Mesenchymal stem cell (in vitro differentiated cells and primary cell): Measurements from ENCODE around the gene BCL2L1.
A peak's percentile ranks its signal among the peaks of the same experiment; 100 is the strongest.

Source experiments
- DNase-seq: peaks from one replicate; pipeline ENCODE4 v3.0.0-alpha.2; 2013
- H2AFZ ChIP-seq: one replicate; pipeline ENCODE4 v1.6.1; 2013; ENCODE audit warnings: low read depth, mild to moderate bottlenecking, control low read depth, inconsistent platforms, low read length, moderate library complexity
- H2AK5ac ChIP-seq: 2 replicates; pipeline ENCODE4 v1.6.1; 2013; ENCODE audit warnings: low read length, moderate library complexity, mild to moderate bottlenecking, inconsistent platforms; ENCODE audit not compliant: severe bottlenecking
- H2BK120ac ChIP-seq: one replicate; pipeline ENCODE4 v1.6.1; 2013; ENCODE audit warnings: low read depth, mild to moderate bottlenecking, inconsistent platforms, low read length, moderate library complexity
- H2BK12ac ChIP-seq, 2 experiments: one replicate each; pipeline ENCODE4 v1.6.1; 2013; ENCODE audit warnings: inconsistent platforms in 2 of 2, low read length in 2 of 2, mild to moderate bottlenecking in 2 of 2, moderate library complexity in 2 of 2, control low read depth in 1 of 2
- H2BK15ac ChIP-seq: one replicate; pipeline ENCODE4 v1.6.1; 2013; ENCODE audit warnings: mild to moderate bottlenecking, low read depth, inconsistent platforms; ENCODE audit not compliant: poor library complexity, severe bottlenecking
- H2BK5ac ChIP-seq: 2 replicates; pipeline ENCODE4 v1.6.1; 2013; ENCODE audit warnings: low read depth, mild to moderate bottlenecking, low read length, control low read depth, inconsistent platforms; ENCODE audit not compliant: poor library complexity, severe bottlenecking
- H3K14ac ChIP-seq, 2 experiments: one replicate each; pipeline ENCODE4 v1.6.1; 2013; ENCODE audit warnings: inconsistent platforms in 2 of 2, low read length in 2 of 2, control low read depth in 1 of 2, mild to moderate bottlenecking in 1 of 2, moderate library complexity in 1 of 2
- H3K18ac ChIP-seq, 2 experiments: one replicate each; pipeline ENCODE4 v1.6.1; 2013; ENCODE audit warnings: inconsistent platforms in 2 of 2, low read length in 2 of 2, control low read depth in 1 of 2, low read depth in 1 of 2, mild to moderate bottlenecking in 1 of 2
- H3K23ac ChIP-seq, 2 experiments: one replicate each; pipeline ENCODE4 v1.6.1; 2013; ENCODE audit warnings: inconsistent platforms in 2 of 2, low read length in 2 of 2, mild to moderate bottlenecking in 2 of 2, moderate library complexity in 2 of 2, control low read depth in 1 of 2
- H3K27ac ChIP-seq: 2 replicates; pipeline ENCODE4 v1.5.1; 2013; ENCODE audit warnings: mild to moderate bottlenecking, moderate library complexity, low read length, control low read depth, inconsistent platforms; ENCODE audit not compliant: poor library complexity, severe bottlenecking
- H3K27me3 ChIP-seq, 2 experiments: 2 replicates each; pipeline versions ENCODE4 v1.6.1 to v1.7.0; 2013; ENCODE audit warnings: low read length in 2 of 2, mild to moderate bottlenecking in 2 of 2, moderate library complexity in 2 of 2, control low read depth in 1 of 2, inconsistent platforms in 1 of 2; ENCODE audit not compliant: control insufficient read depth in 1 of 2, insufficient read depth in 1 of 2
- H3K36me3 ChIP-seq, 2 experiments: 2 replicates each; pipeline versions ENCODE4 v1.6.1 to v1.7.0; 2013; ENCODE audit warnings: low read length in 2 of 2, control low read depth in 1 of 2, inconsistent platforms in 1 of 2, low read depth in 1 of 2, mild to moderate bottlenecking in 1 of 2; ENCODE audit not compliant: insufficient read depth in 2 of 2, control insufficient read depth in 1 of 2
- H3K4ac ChIP-seq, 2 experiments: one replicate each; pipeline ENCODE4 v1.6.1; 2013; ENCODE audit warnings: inconsistent platforms in 2 of 2, low read length in 2 of 2, mild to moderate bottlenecking in 2 of 2, moderate library complexity in 2 of 2, control low read depth in 1 of 2, low read depth in 1 of 2
- H3K4me1 ChIP-seq: 2 replicates; pipeline ENCODE4 v1.6.1; 2013; ENCODE audit warnings: low read depth, low read length, control low read depth; ENCODE audit not compliant: control insufficient read depth, insufficient read depth
- H3K4me2 ChIP-seq: 2 replicates; pipeline ENCODE4 v1.6.1; 2013; ENCODE audit warnings: low read length, mild to moderate bottlenecking, inconsistent platforms; ENCODE audit not compliant: poor library complexity, severe bottlenecking
- H3K4me3 ChIP-seq, 2 experiments: 2 replicates each; pipeline versions ENCODE4 v1.5.1 to v1.7.0; 2013; ENCODE audit warnings: low read length in 2 of 2, mild to moderate bottlenecking in 2 of 2, control low read depth in 1 of 2, low read depth in 1 of 2; ENCODE audit not compliant: insufficient read depth in 1 of 2
- H3K79me1 ChIP-seq: replicated peaks from 2 replicates; pipeline ENCODE4 v1.6.1; 2013; ENCODE audit warnings: mild to moderate bottlenecking, control low read depth, low read length, inconsistent platforms; ENCODE audit not compliant: poor library complexity, severe bottlenecking
- H3K9ac ChIP-seq: 2 replicates; pipeline ENCODE4 v1.7.0; 2013; ENCODE audit warnings: mild to moderate bottlenecking, low read length, moderate library complexity
- H3K9me3 ChIP-seq: 2 replicates; pipeline ENCODE4 v1.7.0; 2013; ENCODE audit warnings: mild to moderate bottlenecking, low read length; ENCODE audit not compliant: control insufficient read depth
- H4K8ac ChIP-seq: one replicate; pipeline ENCODE4 v1.6.1; 2013; ENCODE audit warnings: inconsistent platforms, mild to moderate bottlenecking, low read length, moderate library complexity
- H4K91ac ChIP-seq: one replicate; pipeline ENCODE4 v1.6.1; 2013; ENCODE audit warnings: mild to moderate bottlenecking, low read length, inconsistent platforms
- WGBS: methylation state at CpG from one replicate; pipeline ENCODE4 v1.1.7; 2013; ENCODE audit warnings: mixed read lengths; 5-methylcytosine and 5-hydroxymethylcytosine counted together

Gene BCL2L1

DNA sequence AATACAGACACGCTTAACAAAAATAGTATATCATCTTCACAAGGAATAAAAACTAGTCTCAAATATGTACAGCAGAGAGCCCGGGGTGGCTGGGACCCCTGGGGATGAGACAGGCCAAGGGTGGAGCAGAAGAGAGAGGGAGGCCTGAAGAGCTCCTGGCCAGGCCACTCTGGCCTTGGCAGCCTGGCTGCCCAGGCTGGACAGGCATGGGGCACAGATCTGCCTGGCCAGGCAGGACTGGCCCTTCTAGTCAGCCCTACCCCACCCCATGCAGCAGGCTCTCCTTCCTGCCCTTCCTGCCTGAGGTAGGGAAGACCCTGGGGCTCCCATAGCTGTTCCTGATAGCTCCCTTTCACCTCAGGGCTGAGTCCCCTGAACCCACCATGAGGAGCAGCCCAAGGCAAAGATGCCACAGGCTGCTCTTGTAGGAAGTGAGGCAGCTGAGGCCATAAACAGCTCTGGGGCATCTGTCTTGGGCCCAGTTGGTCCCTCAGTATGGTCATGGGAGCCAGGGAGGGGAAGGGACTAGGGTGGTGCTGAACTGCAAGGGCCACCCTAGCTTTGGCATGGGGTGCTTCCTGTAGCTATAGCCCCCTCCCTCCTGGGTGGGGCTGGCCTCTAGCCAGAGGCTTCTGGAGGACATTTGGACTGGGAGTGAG, 57.8 kb downstream of the BCL2L1 start:
- H4K8ac ChIP-seq: peak overlapping the region; percentile 9
- H2AK5ac ChIP-seq: peak overlapping the region; percentile 47
- H3K14ac ChIP-seq: peak overlapping the region in 1 of 2 experiments; percentile 93
- H3K4me1 ChIP-seq: peaks cover 54% of the 10 kb centered on the region
- peak overlapping the region; percentile 77 for H4K91ac ChIP-seq
- H3K27ac ChIP-seq: peak overlapping the region; percentile 31
- no peak for DNase-seq
- H2BK12ac ChIP-seq: peak overlapping the region; percentile 6 to 84
- H3K4me3 ChIP-seq: no peak overlapping the region
- no peaks in the 10 kb centered on the region for H3K27me3 ChIP-seq
- peak overlapping the region; percentile 19 to 83 for H3K4ac ChIP-seq
- peaks cover 55 to 64% of the 10 kb centered on the region in 2 experiments for H3K36me3 ChIP-seq
- H3K79me1 ChIP-seq: peaks cover 15% of the 10 kb centered on the region
- 88% methylated on average over 1 of the region's 2 CpGs for WGBS
- H3K9ac ChIP-seq: peak overlapping the region; percentile 57
- peak overlapping the region; percentile 15 to 83 for H3K18ac ChIP-seq
- H3K9me3 ChIP-seq: no peaks in the 10 kb centered on the region
- no peak overlapping the region for H2BK120ac ChIP-seq
- no peak overlapping the region for H2BK15ac ChIP-seq
- no peak overlapping the region for H2BK5ac ChIP-seq
- no peak overlapping the region for H2AFZ ChIP-seq
- H3K23ac ChIP-seq: peak overlapping the region in 1 of 2 experiments; percentile 84
- no peak overlapping the region for H3K4me2 ChIP-seq

DNA sequence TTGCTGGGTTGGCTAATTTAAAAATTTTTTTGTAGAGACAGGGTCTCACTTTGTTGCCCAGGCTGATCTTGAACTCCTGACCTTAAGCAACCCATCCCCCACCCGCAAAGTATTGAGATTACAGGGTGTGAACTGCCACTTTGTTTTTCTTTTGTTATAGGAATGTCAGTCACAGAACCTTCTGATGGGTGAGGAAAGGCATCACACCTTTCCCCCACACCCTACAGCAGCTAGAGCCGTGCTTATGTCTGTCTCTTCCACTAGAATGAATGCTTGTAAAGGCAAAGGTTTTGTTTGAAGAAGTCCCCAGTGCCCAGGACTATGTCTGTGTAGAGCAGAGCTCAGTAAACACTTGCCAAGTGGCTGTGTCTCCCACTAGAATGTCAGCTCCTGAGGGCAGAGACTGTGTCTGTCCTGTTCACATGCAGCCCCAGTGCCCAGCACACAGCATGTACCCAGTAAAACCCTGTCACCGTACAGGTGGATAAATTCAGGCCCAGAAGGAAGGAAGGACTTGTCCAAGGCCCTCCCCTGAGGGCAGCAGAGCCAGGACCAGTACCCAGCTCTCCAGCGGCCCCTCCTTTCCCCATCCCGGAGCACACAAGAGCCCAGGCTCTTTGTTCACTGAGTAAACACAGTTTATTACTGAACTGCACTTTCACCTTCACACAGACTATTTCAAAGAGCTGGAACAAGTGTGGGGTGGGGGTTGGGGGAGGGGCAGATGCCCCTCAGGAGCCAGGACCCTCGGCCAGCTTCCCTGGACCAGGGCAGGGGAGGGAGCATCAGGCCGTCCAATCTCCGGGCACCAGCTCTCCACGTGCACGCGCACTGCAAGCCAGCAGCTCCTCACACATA, 58.6 kb downstream of the BCL2L1 start:
- Histone ChIP-seq H3K79me1 (peaks cover 15% of the 10 kb centered on the region), H3K4me2 (no peak overlapping the region), H2BK120ac (no peak overlapping the region), H3K27me3 (no peaks in the 10 kb centered on the region), H3K27ac (peak overlapping the region; percentile 31), H2AFZ (no peak overlapping the region), H2BK5ac (no peak overlapping the region), H3K9me3 (no peaks in the 10 kb centered on the region), H3K4ac (peak overlapping the region; percentile 50 to 76), H3K4me3 (no peak overlapping the region), H3K14ac (no peak overlapping the region), H3K23ac (no peak overlapping the region), H4K91ac (no peak overlapping the region), H2AK5ac (peak overlapping the region; percentile 46), H3K9ac (peak overlapping the region; percentile 57), H3K36me3 (peaks cover 49 to 57% of the 10 kb centered on the region in 2 experiments), H2BK12ac (peak overlapping the region in 1 of 2 experiments; percentile 73), H2BK15ac (no peak overlapping the region), H3K18ac (peak overlapping the region; percentile 15 to 83), H3K4me1 (peaks cover 51% of the 10 kb centered on the region), H4K8ac (peak overlapping the region; percentile 3)
- WGBS: 59% methylated on average over 9 of the region's 11 CpGs
- no peak for DNase-seq

DNA sequence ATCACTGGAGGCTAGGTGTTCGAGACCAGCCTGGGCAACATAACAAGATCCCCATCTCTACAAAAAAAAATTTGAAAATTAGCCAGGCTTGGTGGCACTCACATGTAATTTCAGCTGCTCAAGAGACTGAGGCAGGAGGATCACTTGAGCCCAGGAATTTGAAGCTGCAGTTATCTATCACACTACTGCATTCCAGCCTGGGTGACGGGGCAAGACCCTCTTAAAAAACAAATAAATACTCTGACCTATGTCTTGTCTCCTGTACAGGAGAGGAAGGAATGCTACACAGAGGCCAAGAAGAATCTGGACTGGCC, 59.2 kb downstream of the BCL2L1 start:
- Histone ChIP-seq H3K4me1 (peaks cover 50% of the 10 kb centered on the region), H4K91ac (no peak overlapping the region), H3K4ac (no peak overlapping the region), H2AFZ (no peak overlapping the region), H2BK12ac (peak overlapping the region in 1 of 2 experiments; percentile 29), H3K23ac (no peak overlapping the region), H4K8ac (no peak overlapping the region), H2BK120ac (no peak overlapping the region), H2BK15ac (no peak overlapping the region), H3K9me3 (no peaks in the 10 kb centered on the region), H3K27me3 (no peaks in the 10 kb centered on the region), H3K14ac (no peak overlapping the region), H2BK5ac (no peak overlapping the region), H3K18ac (peak overlapping the region; percentile 31 to 40), H3K27ac (peak overlapping the region; percentile 12), H3K4me3 (no peak overlapping the region), H2AK5ac (peak overlapping the region; percentile 21), H3K4me2 (no peak overlapping the region), H3K9ac (peak overlapping the region; percentile 56), H3K79me1 (peaks cover 15% of the 10 kb centered on the region), H3K36me3 (peaks cover 45 to 55% of the 10 kb centered on the region in 2 experiments)
- no peak for DNase-seq
- 57% methylated on average over 2 of the region's 2 CpGs for WGBS

DNA sequence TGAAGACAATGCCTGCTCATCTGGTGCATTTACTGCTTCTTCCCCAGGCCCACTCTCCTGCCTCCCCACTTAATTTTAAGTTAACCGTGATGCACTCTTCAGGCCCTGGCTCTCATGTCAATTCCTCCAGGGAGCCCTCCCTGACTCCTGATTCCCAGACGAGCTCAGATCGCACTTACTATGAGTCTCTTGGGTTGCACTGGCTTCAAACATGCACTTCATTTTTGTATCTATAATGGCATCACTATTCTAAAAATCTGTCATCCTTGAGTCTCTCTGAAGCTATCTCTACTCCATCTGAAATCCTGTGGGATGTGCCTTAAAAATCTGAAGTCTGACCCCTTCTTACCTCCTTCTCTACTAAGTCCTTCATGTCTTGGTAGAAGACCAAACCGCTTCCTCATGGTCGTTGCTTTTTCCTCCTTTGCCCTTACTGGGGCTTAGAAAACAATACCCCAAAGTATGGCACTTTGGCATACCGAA, 60.3 kb downstream of the BCL2L1 start:
- Histone ChIP-seq H3K27me3 (no peaks in the 10 kb centered on the region), H2BK12ac (peak overlapping the region; percentile 62 to 75), H3K9ac (peak overlapping the region; percentile 84), H2BK15ac (peak overlapping the region; percentile 91), H2BK120ac (peak overlapping the region; percentile 52), H3K9me3 (no peaks in the 10 kb centered on the region), H3K14ac (peak overlapping the region in 1 of 2 experiments; percentile 41), H3K36me3 (peaks cover 37 to 49% of the 10 kb centered on the region in 2 experiments), H2BK5ac (no peak overlapping the region), H3K23ac (no peak overlapping the region), H3K27ac (peak overlapping the region; percentile 19), H3K4me2 (no peak overlapping the region), H3K4me3 (peak overlapping the region in 1 of 2 experiments; percentile 72), H2AK5ac (peak overlapping the region; percentile 32), H3K4ac (peak overlapping the region; percentile 77 to 80), H3K4me1 (peaks cover 43% of the 10 kb centered on the region), H4K8ac (peak overlapping the region; percentile 25), H3K79me1 (peaks cover 15% of the 10 kb centered on the region), H3K18ac (peak overlapping the region; percentile 1 to 82), H4K91ac (peak overlapping the region; percentile 70), H2AFZ (no peak overlapping the region)
- no peak for DNase-seq
- WGBS: 67% methylated on average over 6 of the region's 6 CpGs
